ENCODE measurements around the gene ACOXL. TPM values are rescaled to one million over a fixed set of nuclear protein-coding genes. Genes with fewer than 3 reads are reported as not detected.
A peak's percentile ranks its signal among the peaks of the same experiment; 100 is the strongest.

Gene ACOXL
- total RNA-seq, 1 donor from 2014 or later: 0.23 TPM

GRCh38 chr2:110875384-110875725 lies 143.0 kb downstream of the ACOXL start:
- no peak for FAIRE-seq
- Histone ChIP-seq H3K27me3 (ENCODE audit: insufficient read depth, low read length) (no peaks in the 10 kb centered on the region), H3K4me3 (ENCODE audit: insufficient read depth, low read depth, low read length) (no peak overlapping the region), H2AFZ (ENCODE audit: low read depth, low read length) (peak overlapping the region; percentile 9), H3K4me2 (ENCODE audit: low read length) (no peak overlapping the region), H3K27ac (ENCODE audit: low read depth, low read length) (no peak overlapping the region), H4K20me1 (ENCODE audit: insufficient read depth, low read length) (no peaks in the 10 kb centered on the region), H3K4me1 (ENCODE audit: insufficient read depth, low read length) (no peaks in the 10 kb centered on the region), H3K79me2 (ENCODE audit: insufficient read depth, low read length) (no peaks in the 10 kb centered on the region), H3K9ac (ENCODE audit: low read length) (no peak overlapping the region), H3K9me3 (ENCODE audit: insufficient read depth, low read depth, low read length) (no peaks in the 10 kb centered on the region), H3K36me3 (ENCODE audit: insufficient read depth, low read length) (no peaks in the 10 kb centered on the region)
- Mint-ChIP-seq H3K9me3 (ENCODE audit: unreplicated experiment) (peaks cover 2% of the 10 kb centered on the region), H3K4me3 (ENCODE audit: unreplicated experiment) (no peak overlapping the region), H3K36me3 (ENCODE audit: low read depth, unreplicated experiment) (no peaks in the 10 kb centered on the region), H3K4me1 (ENCODE audit: low read depth, unreplicated experiment) (peaks cover 3% of the 10 kb centered on the region), H3K27ac (ENCODE audit: unreplicated experiment) (no peak overlapping the region), H3K27me3 (ENCODE audit: low read depth, unreplicated experiment) (peaks cover 22% of the 10 kb centered on the region)
- no peak for DNase-seq (ENCODE audit: low read depth)
- TF ChIP-seq EZH2 (IDR thresholded peaks at IDR 0.05; ENCODE audit: insufficient read depth, low read length) (no peak), CTCF (IDR thresholded peaks at IDR 0.05; ENCODE audit: insufficient read depth, low read depth, low read length) (no peak)

- H3K27me3 ChIP-seq (ENCODE audit: insufficient read depth, low read length): no peaks in the 10 kb centered on the region
- H3K9ac ChIP-seq (ENCODE audit: low read length): no peak overlapping the region
- no peak for TF ChIP-seq CTCF (IDR thresholded peaks at IDR 0.05; ENCODE audit: insufficient read depth, low read depth, low read length)
- TF ChIP-seq EZH2 (IDR thresholded peaks at IDR 0.05; ENCODE audit: insufficient read depth, low read length): no peak
- no peaks in the 10 kb centered on the region for H3K4me1 ChIP-seq (ENCODE audit: insufficient read depth, low read length)
- DNase-seq (ENCODE audit: low read depth) (no peak), FAIRE-seq (no peak)
- no peak overlapping the region for H3K4me3 ChIP-seq (ENCODE audit: insufficient read depth, low read depth, low read length)
- H2AFZ ChIP-seq (ENCODE audit: low read depth, low read length): no peak overlapping the region
- no peak overlapping the region for H3K4me2 ChIP-seq (ENCODE audit: low read length)
- no peaks in the 10 kb centered on the region for H4K20me1 ChIP-seq (ENCODE audit: insufficient read depth, low read length)
- no peaks in the 10 kb centered on the region for H3K36me3 Mint-ChIP-seq (ENCODE audit: low read depth, unreplicated experiment)
- peaks cover 19% of the 10 kb centered on the region for H3K27me3 Mint-ChIP-seq (ENCODE audit: low read depth, unreplicated experiment)
- H3K9me3 ChIP-seq (ENCODE audit: insufficient read depth, low read depth, low read length): no peaks in the 10 kb centered on the region
- no peaks in the 10 kb centered on the region for H3K36me3 ChIP-seq (ENCODE audit: insufficient read depth, low read length)
- peaks cover 2% of the 10 kb centered on the region for H3K9me3 Mint-ChIP-seq (ENCODE audit: unreplicated experiment)
- no peak overlapping the region for H3K27ac Mint-ChIP-seq (ENCODE audit: unreplicated experiment)
- no peaks in the 10 kb centered on the region for H3K79me2 ChIP-seq (ENCODE audit: insufficient read depth, low read length)
- peaks cover 2% of the 10 kb centered on the region for H3K4me1 Mint-ChIP-seq (ENCODE audit: low read depth, unreplicated experiment)
- no peak overlapping the region for H3K4me3 Mint-ChIP-seq (ENCODE audit: unreplicated experiment)
- H3K27ac ChIP-seq (ENCODE audit: low read depth, low read length): no peak overlapping the region
Measured at GRCh38 chr2:110876167-110876999, 144.0 kb downstream of the ACOXL start.

Measured in astrocyte (in vitro differentiated cells and primary cell).